DMS79 treated with DMSO at 0.1 percent for 48 hours (cell line): ENCODE results near the gene NDUFB7.

Source experiments
- DNase-seq: peaks from one replicate; lab custom pipeline; 2025; lab: John Stamatoyannopoulos, UW

The NDUFB7 gene

GRCh38 chr19:14520543-14520942 lies 51.3 kb downstream of the NDUFB7 start:
- no peak for DNase-seq

GRCh38 chr19:14519860-14520407 lies 51.9 kb downstream of the NDUFB7 start:
- no peak for DNase-seq

DNA sequence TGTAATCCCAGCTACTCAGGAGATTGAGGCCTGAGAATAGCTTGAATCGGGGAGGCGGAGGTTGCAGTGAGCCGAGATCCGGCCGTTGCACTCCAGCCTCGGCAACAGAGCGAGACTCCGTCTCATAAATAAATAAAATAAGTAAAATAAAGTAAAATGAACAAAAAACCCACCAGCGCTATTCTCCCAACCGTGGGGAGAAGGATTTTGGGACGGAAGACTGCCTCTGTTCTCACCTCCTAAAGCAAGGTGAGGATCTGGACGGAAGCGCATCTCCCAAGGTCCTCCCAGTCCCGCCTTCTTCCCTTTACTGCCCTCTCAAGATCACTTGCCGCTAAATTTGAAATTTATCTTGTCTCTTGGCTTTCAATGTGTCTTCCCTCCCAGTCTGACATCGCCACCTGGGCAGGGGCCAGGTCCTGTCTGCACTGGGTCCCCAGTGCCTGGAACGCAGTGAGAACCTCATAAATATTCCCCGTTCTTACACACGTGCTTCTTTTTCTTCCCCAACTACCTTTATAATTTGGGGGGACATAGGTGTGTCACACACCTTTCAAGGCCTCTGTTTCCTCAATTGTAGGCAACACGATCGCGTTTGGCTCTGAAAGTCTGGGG lies 52.5 kb downstream of the NDUFB7 start:
- DNase-seq: no peak

DNA sequence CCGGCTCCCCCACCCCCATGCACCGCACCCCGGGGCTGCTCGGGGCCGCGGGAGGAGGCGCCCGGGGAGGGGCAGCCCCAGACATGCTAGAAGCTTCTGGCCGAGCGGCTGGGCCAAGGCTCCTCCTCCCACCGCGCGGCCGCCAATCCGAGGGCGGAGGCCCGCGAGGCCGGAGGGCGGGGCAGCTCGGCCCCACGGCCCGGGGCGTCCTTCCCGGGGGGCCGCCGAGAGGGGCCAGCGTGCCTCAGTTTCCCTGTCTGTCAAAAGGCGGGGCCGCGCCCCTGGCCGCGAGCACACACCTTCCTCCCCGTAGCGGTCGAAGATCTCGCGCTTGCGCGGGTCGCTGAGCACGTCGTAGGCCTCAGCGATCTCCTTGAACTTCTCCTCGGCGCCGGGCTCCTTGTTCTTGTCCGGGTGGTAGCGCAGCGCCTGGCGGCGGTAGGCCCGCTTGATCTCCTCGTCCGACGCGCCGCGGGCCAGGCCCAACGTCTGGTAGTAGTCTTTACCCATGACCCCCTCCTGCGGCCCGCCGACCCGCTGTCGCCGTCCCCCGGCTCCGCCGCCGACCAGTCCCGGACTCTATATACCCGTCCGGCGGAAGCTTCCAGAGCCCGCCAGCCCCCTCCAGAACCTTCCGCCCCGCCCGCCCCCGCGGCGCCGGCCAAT lies 53.9 kb downstream of the NDUFB7 start, which contains the start of gene DNAJB1:
Gene DNAJB1, minus strand, starts transcription at position 558 of the 666 bp plus-strand sequence. Its CDS starts 48 bp downstream, at position 510.
- peak; percentile 30 for DNase-seq

DNA sequence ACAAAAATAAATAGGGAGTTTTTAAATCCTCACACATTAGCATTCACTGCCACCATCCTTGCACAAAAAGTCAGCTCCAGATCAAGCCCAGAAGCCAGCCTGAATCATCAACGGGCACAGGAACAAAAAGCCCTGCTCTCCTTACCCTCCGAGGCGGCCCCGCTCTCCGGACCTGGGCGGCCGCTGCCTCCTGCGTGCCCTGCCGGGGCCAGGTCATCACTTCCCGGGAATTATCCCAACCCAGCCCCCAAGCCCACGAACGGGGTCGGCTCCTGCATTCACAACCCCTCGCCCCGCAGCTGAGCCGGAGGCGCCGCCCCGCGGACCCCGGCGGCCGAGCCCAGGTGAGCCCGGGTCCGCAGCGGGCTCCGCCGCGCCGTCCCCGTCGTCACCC lies 54.4 kb downstream of the NDUFB7 start:
- DNase-seq: no peak

- no peak for DNase-seq
Observed at GRCh38 chr19:14516746-14517438, 55.0 kb downstream of the NDUFB7 start.
